ENCODE results near the gene ZNF611. TPM values are rescaled to one million over a fixed set of nuclear protein-coding genes. Genes with fewer than 3 reads are reported as not detected.

The ZNF611 gene
- total RNA-seq, 1 donor from 2014 or later, result 7.0 TPM

DNA sequence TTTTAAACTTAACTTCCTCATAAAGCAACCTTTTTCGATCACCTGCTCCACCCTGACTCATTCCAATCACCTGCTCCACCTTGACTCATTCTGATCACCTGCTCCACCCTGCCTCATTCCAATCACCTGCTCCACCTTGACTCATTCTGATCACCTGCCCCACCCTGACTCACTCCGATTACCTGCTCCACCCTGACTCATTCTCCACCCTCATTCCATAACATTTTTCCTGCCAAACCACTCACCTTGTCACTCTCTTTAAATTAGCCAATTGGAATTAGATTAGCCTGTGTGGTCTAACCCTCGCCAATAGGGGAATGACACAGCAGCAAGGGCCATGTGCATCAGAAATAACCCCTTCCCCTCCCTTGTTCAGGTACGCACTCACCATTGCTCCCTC lies 64.8 kb downstream of the ZNF611 start:
- intact Hi-C loops (cut with micrococcal nuclease), result no loop called here
- Histone ChIP-seq H3K27me3 (ENCODE audit: low read depth) (no peaks in the 10 kb centered on the region), H3K9me3 (replicated peaks) (no peaks in the 10 kb centered on the region), H3K4me1 (no peaks in the 10 kb centered on the region), H3K36me3 (peaks cover 6% of the 10 kb centered on the region), H3K27ac (replicated peaks) (no peak overlapping the region), H3K4me3 (no peak overlapping the region)
- TF ChIP-seq, protein P1, sequence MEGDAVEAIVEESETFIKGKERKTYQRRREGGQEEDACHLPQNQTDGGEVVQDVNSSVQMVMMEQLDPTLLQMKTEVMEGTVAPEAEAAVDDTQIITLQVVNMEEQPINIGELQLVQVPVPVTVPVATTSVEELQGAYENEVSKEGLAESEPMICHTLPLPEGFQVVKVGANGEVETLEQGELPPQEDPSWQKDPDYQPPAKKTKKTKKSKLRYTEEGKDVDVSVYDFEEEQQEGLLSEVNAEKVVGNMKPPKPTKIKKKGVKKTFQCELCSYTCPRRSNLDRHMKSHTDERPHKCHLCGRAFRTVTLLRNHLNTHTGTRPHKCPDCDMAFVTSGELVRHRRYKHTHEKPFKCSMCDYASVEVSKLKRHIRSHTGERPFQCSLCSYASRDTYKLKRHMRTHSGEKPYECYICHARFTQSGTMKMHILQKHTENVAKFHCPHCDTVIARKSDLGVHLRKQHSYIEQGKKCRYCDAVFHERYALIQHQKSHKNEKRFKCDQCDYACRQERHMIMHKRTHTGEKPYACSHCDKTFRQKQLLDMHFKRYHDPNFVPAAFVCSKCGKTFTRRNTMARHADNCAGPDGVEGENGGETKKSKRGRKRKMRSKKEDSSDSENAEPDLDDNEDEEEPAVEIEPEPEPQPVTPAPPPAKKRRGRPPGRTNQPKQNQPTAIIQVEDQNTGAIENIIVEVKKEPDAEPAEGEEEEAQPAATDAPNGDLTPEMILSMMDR (IDR thresholded peaks at IDR 0.05; ENCODE audit: borderline replicate concordance), result no peak
- no peak for DNase-seq

DNA sequence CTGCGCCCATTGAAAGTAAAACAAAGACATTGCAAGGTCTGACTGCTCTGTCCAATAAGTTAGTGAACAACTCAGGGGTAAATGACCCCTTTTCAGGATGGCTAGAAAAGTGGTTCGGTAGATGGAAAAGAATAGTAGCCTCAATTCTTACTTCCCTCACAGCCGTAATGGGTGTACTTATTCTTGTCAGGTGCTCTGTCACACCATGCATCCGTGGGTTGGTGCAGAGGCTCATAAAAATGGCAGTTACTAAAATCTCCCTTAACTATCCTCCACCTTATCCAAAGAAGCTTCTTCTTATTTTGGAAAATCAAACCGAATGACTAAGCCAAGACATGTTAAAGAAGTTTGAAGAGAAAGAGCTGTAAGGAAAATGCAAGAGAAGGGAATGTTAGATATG lies 65.3 kb downstream of the ZNF611 start:
- intact Hi-C loops (cut with micrococcal nuclease), result no loop called here
- no peak overlapping the region for H3K4me3 ChIP-seq
- no peak for DNase-seq
- no peaks in the 10 kb centered on the region for H3K4me1 ChIP-seq
- H3K27me3 ChIP-seq (ENCODE audit: low read depth), result no peaks in the 10 kb centered on the region
- peaks cover 6% of the 10 kb centered on the region for H3K36me3 ChIP-seq
- no peaks in the 10 kb centered on the region for H3K9me3 ChIP-seq (replicated peaks)
- H3K27ac ChIP-seq (replicated peaks), result no peak overlapping the region
- TF ChIP-seq, protein P1 (IDR thresholded peaks at IDR 0.05; ENCODE audit: borderline replicate concordance), result no peak

DNA sequence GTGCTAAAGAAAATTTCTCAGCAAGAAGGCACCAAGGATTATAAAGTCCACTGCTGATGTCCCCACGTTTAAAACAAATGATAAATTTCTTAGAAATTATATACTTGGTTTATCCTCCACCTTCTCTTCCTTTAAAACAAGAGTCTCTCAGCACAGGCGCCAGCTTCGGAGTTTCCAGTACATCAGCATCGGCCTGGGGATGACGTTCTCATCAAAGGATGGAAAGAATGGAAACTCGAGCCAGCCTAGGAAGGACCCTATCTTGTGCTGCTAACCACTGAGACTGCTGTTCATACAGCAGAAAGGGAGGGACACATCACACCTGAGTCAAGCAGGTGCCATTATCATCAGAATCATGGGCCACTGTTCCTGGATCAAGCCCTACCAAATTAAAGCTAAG lies 66.9 kb downstream of the ZNF611 start:
- intact Hi-C loops (cut with micrococcal nuclease), result no loop called here
- no peaks in the 10 kb centered on the region for H3K9me3 ChIP-seq (replicated peaks)
- H3K27ac ChIP-seq (replicated peaks), result no peak overlapping the region
- no peak for DNase-seq
- no peaks in the 10 kb centered on the region for H3K27me3 ChIP-seq (ENCODE audit: low read depth)
- no peak overlapping the region for H3K4me3 ChIP-seq
- TF ChIP-seq, protein P1 (IDR thresholded peaks at IDR 0.05; ENCODE audit: borderline replicate concordance), result no peak
- peaks cover 6% of the 10 kb centered on the region for H3K36me3 ChIP-seq
- no peaks in the 10 kb centered on the region for H3K4me1 ChIP-seq

DNA sequence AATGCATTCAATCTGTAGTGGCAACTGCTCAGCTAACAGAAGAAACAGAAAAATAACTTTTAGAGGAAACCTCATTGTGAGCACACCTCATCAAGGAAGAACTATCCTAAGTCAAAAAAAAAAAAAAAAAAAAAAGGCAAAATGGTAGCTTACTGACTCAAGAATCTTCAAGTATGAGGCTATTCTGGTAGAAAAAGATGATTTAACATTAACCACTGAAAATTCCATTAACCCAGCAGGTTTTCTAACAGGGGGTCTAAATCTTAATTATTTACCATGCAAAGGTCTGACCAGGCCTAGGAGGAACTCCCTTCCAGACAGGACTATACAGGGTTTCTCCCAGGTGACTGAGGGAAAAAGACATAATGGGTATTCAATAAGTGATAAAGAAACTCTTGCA lies 68.3 kb downstream of the ZNF611 start:
- Histone ChIP-seq H3K9me3 (replicated peaks) (no peaks in the 10 kb centered on the region), H3K36me3 (peaks cover 10% of the 10 kb centered on the region)
- TF ChIP-seq, protein P1 (IDR thresholded peaks at IDR 0.05; ENCODE audit: borderline replicate concordance), result no peak

DNA sequence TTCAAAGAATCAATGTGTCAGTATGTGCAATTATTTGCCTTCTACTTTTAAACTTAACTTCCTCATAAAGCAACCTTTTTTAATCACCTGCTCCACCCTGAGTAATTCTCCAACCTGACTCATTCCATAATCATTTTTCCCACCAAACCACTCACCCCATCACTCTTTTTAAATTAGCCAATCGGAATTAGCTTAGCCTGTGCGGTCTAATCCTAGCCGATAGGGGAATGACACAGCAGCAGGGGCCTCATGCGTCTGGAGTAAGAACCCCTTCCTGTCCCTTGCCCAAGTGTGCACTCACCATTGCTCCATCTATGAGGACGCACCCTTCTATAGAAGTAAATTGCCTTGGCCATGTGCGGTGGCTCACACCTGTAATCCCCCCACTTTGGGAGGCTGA lies 69.3 kb downstream of the ZNF611 start:
- Histone ChIP-seq H3K4me1 (no peaks in the 10 kb centered on the region), H3K27ac (replicated peaks) (no peak overlapping the region), H3K4me3 (no peak overlapping the region), H3K27me3 (ENCODE audit: low read depth) (no peaks in the 10 kb centered on the region), H3K9me3 (replicated peaks) (no peaks in the 10 kb centered on the region), H3K36me3 (peaks cover 13% of the 10 kb centered on the region)
- intact Hi-C loops (cut with micrococcal nuclease), result no loop called here
- no peak for DNase-seq
- TF ChIP-seq, protein P1 (IDR thresholded peaks at IDR 0.05; ENCODE audit: borderline replicate concordance), result no peak

More for the DNA sequence above, 68.3 kb downstream of the ZNF611 start:
- Histone ChIP-seq H3K4me3 (no peak overlapping the region), H3K27me3 (ENCODE audit: low read depth) (no peaks in the 10 kb centered on the region), H3K27ac (replicated peaks) (no peak overlapping the region), H3K4me1 (no peaks in the 10 kb centered on the region)
- intact Hi-C loops (cut with micrococcal nuclease), result no loop called here
- DNase-seq, result no peak

DNA sequence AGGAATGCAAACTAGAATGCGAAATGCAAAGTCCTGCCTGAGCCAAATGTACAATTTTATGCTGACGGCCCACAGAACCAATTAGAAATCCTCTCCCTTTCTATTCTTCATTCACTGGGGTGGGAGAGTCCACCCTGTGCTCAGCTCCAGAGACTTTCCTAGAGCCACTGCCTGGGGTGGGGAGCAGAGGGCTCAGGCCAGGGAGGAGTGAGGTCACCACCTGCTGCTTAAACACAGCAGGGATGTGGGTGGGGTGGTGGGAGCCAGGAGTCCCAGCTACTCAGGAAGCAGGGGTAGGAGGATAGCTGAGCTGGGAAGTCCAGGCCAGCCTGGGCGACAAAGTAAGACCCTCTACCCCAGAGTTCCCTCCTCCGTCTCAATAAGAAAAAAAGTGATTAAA lies 69.8 kb downstream of the ZNF611 start:
- peaks cover 18% of the 10 kb centered on the region for H3K36me3 ChIP-seq
- DNase-seq, result no peak
- H3K9me3 ChIP-seq (replicated peaks), result no peaks in the 10 kb centered on the region
- peaks cover 3% of the 10 kb centered on the region for H3K4me1 ChIP-seq
- no peaks in the 10 kb centered on the region for H3K27me3 ChIP-seq (ENCODE audit: low read depth)
- intact Hi-C loops (cut with micrococcal nuclease), result no loop called here
- no peak overlapping the region for H3K27ac ChIP-seq (replicated peaks)
- TF ChIP-seq, protein P1 (IDR thresholded peaks at IDR 0.05; ENCODE audit: borderline replicate concordance), result no peak
- H3K4me3 ChIP-seq, result no peak overlapping the region
